ENCODE results near the gene ACOT12.

The ACOT12 gene

DNA sequence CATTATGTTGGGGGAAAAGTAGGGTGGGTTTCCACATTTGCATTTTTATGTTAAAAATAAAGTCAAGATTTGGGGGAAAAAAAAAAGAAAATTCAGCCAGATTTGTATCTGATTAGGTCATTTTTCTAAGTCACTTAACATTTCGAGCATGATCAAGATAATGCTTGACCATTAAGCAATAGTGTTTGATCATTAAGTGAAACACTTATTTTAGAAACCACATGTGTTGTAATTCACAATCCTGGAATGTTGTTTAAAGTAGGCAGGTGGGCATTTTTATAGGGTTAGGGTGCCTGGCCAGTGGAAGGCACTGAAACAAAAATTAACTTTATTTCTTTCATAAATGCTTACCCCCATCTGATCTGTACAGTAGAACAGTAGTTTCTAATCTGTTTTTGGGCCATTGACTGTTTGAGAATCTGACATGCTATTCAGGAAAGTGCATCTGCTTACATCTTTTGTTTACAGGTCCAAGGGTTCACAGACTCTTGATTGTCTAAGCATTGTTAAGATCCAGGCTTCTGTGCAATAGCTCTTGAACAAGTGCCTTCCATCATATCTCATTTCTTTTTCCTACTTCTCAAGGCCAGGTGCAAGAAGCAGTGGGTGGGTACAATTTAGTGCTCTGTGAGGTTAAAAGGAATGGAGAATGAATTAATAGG lies 83.4 kb downstream of the ACOT12 start:
- in situ Hi-C loops (cut with MboI; ENCODE audit: low pct_unique_long_range_greater_than_20kb, low sequenced_read_pairs, unreplicated experiment) = no loop called here
- TF ChIP-seq CTCF (IDR thresholded peaks at IDR 0.05; ENCODE audit: extremely low read depth, insufficient read depth, missing control alignments) = no peak
- DNase-seq (ENCODE audit: low spot score) = no peak

DNA sequence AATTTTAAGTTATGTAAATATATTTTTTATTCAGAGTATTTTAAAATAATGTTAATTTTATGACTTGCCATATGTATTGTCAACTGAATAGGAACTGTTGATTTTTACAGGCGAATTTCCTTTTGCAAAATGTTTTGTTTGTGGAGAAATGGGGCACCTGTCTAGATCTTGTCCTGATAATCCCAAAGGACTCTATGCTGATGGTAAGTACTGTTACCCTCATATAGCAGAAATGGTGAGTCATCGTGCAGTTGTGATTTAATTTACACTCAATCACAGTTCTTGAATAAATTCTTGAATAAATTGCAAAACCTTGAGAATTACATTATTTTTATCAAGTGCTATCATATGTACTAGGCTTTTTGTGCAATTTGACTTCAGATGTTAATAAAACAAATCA lies 85.1 kb downstream of the ACOT12 start:
- in situ Hi-C loops (cut with MboI; ENCODE audit: low pct_unique_long_range_greater_than_20kb, low sequenced_read_pairs, unreplicated experiment) = no loop called here
- DNase-seq (ENCODE audit: low spot score) = no peak

DNA sequence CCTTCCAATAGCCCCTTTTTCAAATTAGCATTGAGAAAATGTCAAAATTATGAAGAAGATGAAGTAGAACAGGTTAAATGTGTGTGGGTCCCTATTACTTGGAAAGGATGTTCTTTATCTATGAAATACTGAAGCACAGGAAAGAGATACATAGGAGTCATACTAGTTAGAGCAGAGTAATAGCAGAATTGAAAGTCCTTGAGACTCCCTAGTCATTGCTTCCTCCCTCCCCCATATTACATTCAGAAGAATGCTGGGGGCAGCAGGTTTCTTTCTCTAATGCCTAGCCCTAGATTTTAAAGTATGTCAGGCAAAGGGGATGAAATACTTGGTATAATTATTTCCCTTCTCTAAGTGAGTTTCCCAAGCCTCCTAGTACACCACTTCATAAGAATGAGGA lies 88.1 kb downstream of the ACOT12 start:
- peak; percentile 17 for DNase-seq (ENCODE audit: low spot score)
- no peak for TF ChIP-seq CTCF (IDR thresholded peaks at IDR 0.05; ENCODE audit: extremely low read depth, insufficient read depth, missing control alignments)
- in situ Hi-C loops (cut with MboI; ENCODE audit: low pct_unique_long_range_greater_than_20kb, low sequenced_read_pairs, unreplicated experiment) = no loop called here

More for the DNA sequence above, 85.1 kb downstream of the ACOT12 start:
- no peak for TF ChIP-seq CTCF (IDR thresholded peaks at IDR 0.05; ENCODE audit: extremely low read depth, insufficient read depth, missing control alignments)

DNA sequence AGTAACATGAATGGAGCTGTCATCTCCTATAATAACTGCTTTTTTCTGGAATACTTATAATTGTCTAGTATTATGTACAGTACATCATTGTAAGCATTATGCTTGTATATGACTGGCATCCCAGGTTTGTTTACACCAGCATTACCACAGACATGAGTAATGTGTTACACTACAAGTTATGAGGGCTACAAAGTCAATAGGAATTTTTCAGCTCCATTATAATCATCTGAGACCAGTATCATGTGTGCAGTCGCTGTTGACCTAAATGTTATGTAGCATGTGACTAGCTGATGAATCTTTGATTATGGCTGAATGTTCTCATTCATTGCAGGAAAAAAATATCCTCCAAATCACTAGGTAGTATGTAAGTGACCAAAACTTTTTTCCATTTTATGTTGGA lies 90.4 kb downstream of the ACOT12 start:
- in situ Hi-C loops (cut with MboI; ENCODE audit: low pct_unique_long_range_greater_than_20kb, low sequenced_read_pairs, unreplicated experiment) = no loop called here
- TF ChIP-seq CTCF (IDR thresholded peaks at IDR 0.05; ENCODE audit: extremely low read depth, insufficient read depth, missing control alignments) = no peak
- DNase-seq (ENCODE audit: low spot score) = no peak

DNA sequence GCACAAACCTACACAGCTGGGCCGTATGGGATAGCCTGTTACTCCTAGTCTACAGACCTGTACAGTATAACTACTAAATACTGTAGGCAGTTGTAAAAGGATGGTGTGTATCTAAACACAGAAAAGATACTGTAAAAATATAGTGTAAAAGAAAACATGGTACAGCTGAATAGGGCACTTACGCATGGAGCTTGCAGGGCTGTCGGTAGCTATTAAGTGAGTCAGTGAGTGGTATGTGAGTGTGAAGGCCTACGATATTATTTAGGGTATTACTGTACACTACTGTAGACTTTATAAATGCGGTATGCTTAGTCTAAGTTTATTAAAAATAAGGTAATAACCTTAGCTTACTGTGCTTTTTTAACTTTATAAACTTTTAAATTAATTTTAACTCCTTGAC lies 91.3 kb downstream of the ACOT12 start:
- in situ Hi-C loops (cut with MboI; ENCODE audit: low pct_unique_long_range_greater_than_20kb, low sequenced_read_pairs, unreplicated experiment) = no loop called here
- DNase-seq (ENCODE audit: low spot score) = no peak

DNA sequence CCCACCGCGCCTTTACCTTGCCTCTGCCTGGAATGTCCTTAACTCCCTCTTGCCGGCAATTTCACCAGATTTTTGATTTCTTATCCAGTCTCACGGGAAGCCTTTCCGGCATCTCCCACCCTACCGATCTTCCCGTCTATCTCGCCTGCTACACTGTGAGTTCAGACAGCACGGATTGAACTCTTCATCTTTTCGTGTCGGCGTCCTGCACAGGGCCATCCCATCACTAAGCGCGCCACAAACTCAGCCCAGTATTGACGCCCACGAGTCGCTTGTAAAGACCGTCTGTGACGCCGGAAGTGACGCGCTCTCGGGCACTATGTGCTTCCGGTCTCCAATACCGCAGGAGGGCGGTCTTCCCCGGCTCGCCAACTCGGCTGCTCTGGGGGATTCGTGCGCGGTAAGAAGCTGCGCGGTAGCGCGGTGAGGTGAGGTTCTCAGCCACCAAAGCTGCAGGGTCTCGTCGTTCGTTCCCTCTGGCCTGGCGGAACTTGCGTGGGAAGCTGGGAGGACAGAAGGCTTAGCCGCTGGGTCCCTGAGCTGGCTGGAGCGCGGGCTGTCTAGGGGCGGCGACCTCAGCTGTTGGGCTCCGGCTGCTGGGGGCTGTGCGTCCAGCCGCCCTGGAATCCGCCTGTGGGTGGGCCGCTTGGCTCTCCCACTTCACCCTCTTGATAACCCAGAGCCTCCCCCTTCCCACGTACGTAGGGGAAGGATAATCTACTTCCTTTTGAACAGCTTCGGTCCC lies 92.5 kb downstream of the ACOT12 start, which contains the start of gene ZCCHC9:
TSS of gene ZCCHC9 (plus strand) at position 317 of the 745 bp plus-strand sequence. CDS start 3,171 bp downstream, outside the sequence.
- DNase-seq (ENCODE audit: low spot score) = peak; percentile 87
- in situ Hi-C loops (cut with MboI; ENCODE audit: low pct_unique_long_range_greater_than_20kb, low sequenced_read_pairs, unreplicated experiment) = no loop called here
- TF ChIP-seq CTCF (IDR thresholded peaks at IDR 0.05; ENCODE audit: extremely low read depth, insufficient read depth, missing control alignments) = no peak

More for the DNA sequence above, 91.3 kb downstream of the ACOT12 start:
- no peak for TF ChIP-seq CTCF (IDR thresholded peaks at IDR 0.05; ENCODE audit: extremely low read depth, insufficient read depth, missing control alignments)

All from GM13977 (cell line).